GM23338 (cell line): ENCODE measurements around the gene MACF1. TPM values are rescaled to one million over a fixed set of nuclear protein-coding genes. Genes with fewer than 3 reads are reported as not detected.

ENCODE experiments used
- ATAC-seq: fragments of 200-7000 bp; cut with Tn5 transposase; 3 replicates; pipeline ENCODE4 v1.9.1; 2020
- DNase-seq: peaks from one replicate; pipeline ENCODE4 v3.0.0-alpha.2; 2015; ENCODE audit warnings: low spot score
- H2AFZ ChIP-seq: fragments of 200-600 bp; sonication (generic); 2 replicates; pipeline ENCODE4 v1.8.0; 2016; ENCODE audit warnings: antibody characterized with exemption, mild to moderate bottlenecking, moderate library complexity
- H3F3A ChIP-seq: fragments of 200-600 bp; sonication (generic); replicated peaks from 2 replicates; pipeline ENCODE4 v1.8.0; 2017; ENCODE audit warnings: antibody characterized with exemption, mixed run types, low read depth
- H3K27ac ChIP-seq: fragments of 200-600 bp; sonication (generic); 2 replicates; pipeline ENCODE4 v1.6.1; 2016; ENCODE audit warnings: low read depth
- H3K27me3 ChIP-seq: fragments of 200-600 bp; sonication (generic); 2 replicates; pipeline ENCODE4 v1.8.0; 2016; ENCODE audit warnings: mild to moderate bottlenecking, mixed run types, moderate library complexity; ENCODE audit not compliant: insufficient read depth
- H3K36me3 ChIP-seq: fragments of 200-600 bp; sonication (generic); 2 replicates; pipeline ENCODE4 v1.8.0; 2016; ENCODE audit warnings: mild to moderate bottlenecking; ENCODE audit not compliant: insufficient read depth
- H3K4me1 ChIP-seq: fragments of 200-600 bp; sonication (generic); 2 replicates; pipeline ENCODE4 v1.8.0; 2016; ENCODE audit warnings: mild to moderate bottlenecking, moderate library complexity; ENCODE audit not compliant: insufficient read depth
- H3K4me2 ChIP-seq: fragments of 200-600 bp; sonication (generic); 2 replicates; pipeline ENCODE4 v1.7.1; 2017; ENCODE audit warnings: mixed run types
- H3K4me3 ChIP-seq: fragments of 200-600 bp; sonication (generic); 2 replicates; pipeline ENCODE4 v1.6.1; 2016; ENCODE audit warnings: mixed run types
- H3K79me2 ChIP-seq: fragments of 200-600 bp; sonication (generic); replicated peaks from 2 replicates; pipeline ENCODE4 v1.8.0; 2017; ENCODE audit warnings: mild to moderate bottlenecking; ENCODE audit not compliant: insufficient read depth
- H3K9me2 ChIP-seq: fragments of 200-600 bp; sonication (generic); 2 replicates; pipeline ENCODE4 v1.8.0; 2017; ENCODE audit not compliant: insufficient read depth
- H4K20me1 ChIP-seq: fragments of 200-600 bp; sonication (generic); replicated peaks from 2 replicates; pipeline ENCODE4 v1.8.0; 2017; ENCODE audit warnings: mild to moderate bottlenecking; ENCODE audit not compliant: insufficient read depth
- H3K27ac Mint-ChIP-seq: 2 replicates; pipeline ENCODE4 v1.8.0; 2020; ENCODE audit warnings: inconsistent platforms, mild to moderate bottlenecking, moderate library complexity, mixed read lengths
- H3K27me3 Mint-ChIP-seq: 3 replicates; pipeline ENCODE4 v1.8.0; 2022; ENCODE audit warnings: low read depth, mild to moderate bottlenecking, moderate library complexity, mixed read lengths, inconsistent platforms; ENCODE audit not compliant: insufficient read depth, poor library complexity
- H3K36me3 Mint-ChIP-seq: 3 replicates; pipeline ENCODE4 v1.8.0; 2021; ENCODE audit warnings: low read depth, mild to moderate bottlenecking, inconsistent platforms, moderate library complexity, mixed read lengths
- H3K4me1 Mint-ChIP-seq: 3 replicates; pipeline ENCODE4 v1.8.0; 2020; ENCODE audit warnings: mild to moderate bottlenecking, inconsistent platforms, mixed read lengths
- H3K4me3 Mint-ChIP-seq: 3 replicates; pipeline ENCODE4 v1.8.0; 2021; ENCODE audit warnings: moderate library complexity, mild to moderate bottlenecking, inconsistent platforms, mixed read lengths
- H3K9me3 Mint-ChIP-seq: 3 replicates; pipeline ENCODE4 v1.8.0; 2020; ENCODE audit warnings: moderate library complexity, mild to moderate bottlenecking, inconsistent platforms, mixed read lengths
- ETS1 ChIP-seq: IDR thresholded peaks from 2 replicates; pipeline ENCODE4 v1.6.1; 2016; ENCODE audit warnings: antibody characterized with exemption
- EZH2 ChIP-seq: fragments of 200-600 bp; sonication (generic); IDR thresholded peaks from one replicate; pipeline ENCODE4 v1.8.0; 2017; ENCODE audit warnings: antibody characterized with exemption, mild to moderate bottlenecking, low read depth; ENCODE audit not compliant: unreplicated experiment
- JUNB ChIP-seq: IDR thresholded peaks from one replicate; pipeline ENCODE4 v1.6.1; 2016; ENCODE audit warnings: antibody characterized with exemption; ENCODE audit not compliant: unreplicated experiment
- NANOG ChIP-seq: IDR thresholded peaks from 2 replicates; pipeline ENCODE4 v1.6.1; 2016; ENCODE audit warnings: antibody characterized with exemption, borderline replicate concordance
- polyA plus RNA-seq: library from polyadenylated mRNA; unstranded; fragments of >200 nt; fragmentation: Nextera tagmentation; extraction: Ambion mirVana; gene quantifications from 2 replicates; pipeline ENCODE4 v1.2.1, GENCODE V29; 2016
- total RNA-seq: library from RNA; depleted of rRNA; stranded (reverse); fragments of >200 nt; shearing (Covaris generic); gene quantifications from 2 replicates; pipeline ENCODE4 v1.2.3, GENCODE V29; 2014
- TF ChIP-seq, protein P1 (sequence below): IDR thresholded peaks from one replicate; pipeline ENCODE4 v1.6.1; 2018; ENCODE audit warnings: antibody characterized with exemption; ENCODE audit not compliant: unreplicated experiment
- TF ChIP-seq, protein P2 (sequence below): fragments of 250-450 bp; sonication (Bioruptor Pico); IDR thresholded peaks from 2 replicates; pipeline ENCODE4 v1.5.0; 2020; ENCODE audit warnings: mild to moderate bottlenecking, moderate library complexity

Gene MACF1
- total and polyA plus RNA-seq, 2 experiments from 2014 or later = 104 to 399 TPM

DNA sequence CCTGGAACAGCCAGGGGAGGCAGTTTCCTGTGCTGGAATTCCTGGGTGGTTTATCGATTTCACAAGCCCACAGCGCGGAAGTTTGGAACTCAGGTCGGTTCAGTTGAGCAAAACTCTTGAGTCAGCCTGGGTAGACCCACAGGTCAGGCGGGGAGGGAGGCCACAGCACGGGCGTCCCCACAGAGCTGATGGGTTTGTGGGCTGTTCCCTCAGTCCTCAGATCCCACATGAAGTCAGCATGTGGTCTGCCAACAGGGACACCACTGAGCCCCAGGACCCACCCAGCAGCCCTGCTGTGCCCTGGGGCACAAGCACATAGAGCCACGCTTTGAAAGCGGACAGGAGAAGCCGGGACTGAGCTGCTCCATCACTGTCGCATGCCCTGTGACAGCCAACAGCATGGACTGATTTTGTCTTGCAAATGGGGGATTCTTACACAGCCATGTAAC is 304.4 kb downstream of the MACF1 start (continued):
- TF ChIP-seq, protein P1, sequence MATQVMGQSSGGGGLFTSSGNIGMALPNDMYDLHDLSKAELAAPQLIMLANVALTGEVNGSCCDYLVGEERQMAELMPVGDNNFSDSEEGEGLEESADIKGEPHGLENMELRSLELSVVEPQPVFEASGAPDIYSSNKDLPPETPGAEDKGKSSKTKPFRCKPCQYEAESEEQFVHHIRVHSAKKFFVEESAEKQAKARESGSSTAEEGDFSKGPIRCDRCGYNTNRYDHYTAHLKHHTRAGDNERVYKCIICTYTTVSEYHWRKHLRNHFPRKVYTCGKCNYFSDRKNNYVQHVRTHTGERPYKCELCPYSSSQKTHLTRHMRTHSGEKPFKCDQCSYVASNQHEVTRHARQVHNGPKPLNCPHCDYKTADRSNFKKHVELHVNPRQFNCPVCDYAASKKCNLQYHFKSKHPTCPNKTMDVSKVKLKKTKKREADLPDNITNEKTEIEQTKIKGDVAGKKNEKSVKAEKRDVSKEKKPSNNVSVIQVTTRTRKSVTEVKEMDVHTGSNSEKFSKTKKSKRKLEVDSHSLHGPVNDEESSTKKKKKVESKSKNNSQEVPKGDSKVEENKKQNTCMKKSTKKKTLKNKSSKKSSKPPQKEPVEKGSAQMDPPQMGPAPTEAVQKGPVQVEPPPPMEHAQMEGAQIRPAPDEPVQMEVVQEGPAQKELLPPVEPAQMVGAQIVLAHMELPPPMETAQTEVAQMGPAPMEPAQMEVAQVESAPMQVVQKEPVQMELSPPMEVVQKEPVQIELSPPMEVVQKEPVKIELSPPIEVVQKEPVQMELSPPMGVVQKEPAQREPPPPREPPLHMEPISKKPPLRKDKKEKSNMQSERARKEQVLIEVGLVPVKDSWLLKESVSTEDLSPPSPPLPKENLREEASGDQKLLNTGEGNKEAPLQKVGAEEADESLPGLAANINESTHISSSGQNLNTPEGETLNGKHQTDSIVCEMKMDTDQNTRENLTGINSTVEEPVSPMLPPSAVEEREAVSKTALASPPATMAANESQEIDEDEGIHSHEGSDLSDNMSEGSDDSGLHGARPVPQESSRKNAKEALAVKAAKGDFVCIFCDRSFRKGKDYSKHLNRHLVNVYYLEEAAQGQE = no peak
- TF ChIP-seq, protein P2, sequence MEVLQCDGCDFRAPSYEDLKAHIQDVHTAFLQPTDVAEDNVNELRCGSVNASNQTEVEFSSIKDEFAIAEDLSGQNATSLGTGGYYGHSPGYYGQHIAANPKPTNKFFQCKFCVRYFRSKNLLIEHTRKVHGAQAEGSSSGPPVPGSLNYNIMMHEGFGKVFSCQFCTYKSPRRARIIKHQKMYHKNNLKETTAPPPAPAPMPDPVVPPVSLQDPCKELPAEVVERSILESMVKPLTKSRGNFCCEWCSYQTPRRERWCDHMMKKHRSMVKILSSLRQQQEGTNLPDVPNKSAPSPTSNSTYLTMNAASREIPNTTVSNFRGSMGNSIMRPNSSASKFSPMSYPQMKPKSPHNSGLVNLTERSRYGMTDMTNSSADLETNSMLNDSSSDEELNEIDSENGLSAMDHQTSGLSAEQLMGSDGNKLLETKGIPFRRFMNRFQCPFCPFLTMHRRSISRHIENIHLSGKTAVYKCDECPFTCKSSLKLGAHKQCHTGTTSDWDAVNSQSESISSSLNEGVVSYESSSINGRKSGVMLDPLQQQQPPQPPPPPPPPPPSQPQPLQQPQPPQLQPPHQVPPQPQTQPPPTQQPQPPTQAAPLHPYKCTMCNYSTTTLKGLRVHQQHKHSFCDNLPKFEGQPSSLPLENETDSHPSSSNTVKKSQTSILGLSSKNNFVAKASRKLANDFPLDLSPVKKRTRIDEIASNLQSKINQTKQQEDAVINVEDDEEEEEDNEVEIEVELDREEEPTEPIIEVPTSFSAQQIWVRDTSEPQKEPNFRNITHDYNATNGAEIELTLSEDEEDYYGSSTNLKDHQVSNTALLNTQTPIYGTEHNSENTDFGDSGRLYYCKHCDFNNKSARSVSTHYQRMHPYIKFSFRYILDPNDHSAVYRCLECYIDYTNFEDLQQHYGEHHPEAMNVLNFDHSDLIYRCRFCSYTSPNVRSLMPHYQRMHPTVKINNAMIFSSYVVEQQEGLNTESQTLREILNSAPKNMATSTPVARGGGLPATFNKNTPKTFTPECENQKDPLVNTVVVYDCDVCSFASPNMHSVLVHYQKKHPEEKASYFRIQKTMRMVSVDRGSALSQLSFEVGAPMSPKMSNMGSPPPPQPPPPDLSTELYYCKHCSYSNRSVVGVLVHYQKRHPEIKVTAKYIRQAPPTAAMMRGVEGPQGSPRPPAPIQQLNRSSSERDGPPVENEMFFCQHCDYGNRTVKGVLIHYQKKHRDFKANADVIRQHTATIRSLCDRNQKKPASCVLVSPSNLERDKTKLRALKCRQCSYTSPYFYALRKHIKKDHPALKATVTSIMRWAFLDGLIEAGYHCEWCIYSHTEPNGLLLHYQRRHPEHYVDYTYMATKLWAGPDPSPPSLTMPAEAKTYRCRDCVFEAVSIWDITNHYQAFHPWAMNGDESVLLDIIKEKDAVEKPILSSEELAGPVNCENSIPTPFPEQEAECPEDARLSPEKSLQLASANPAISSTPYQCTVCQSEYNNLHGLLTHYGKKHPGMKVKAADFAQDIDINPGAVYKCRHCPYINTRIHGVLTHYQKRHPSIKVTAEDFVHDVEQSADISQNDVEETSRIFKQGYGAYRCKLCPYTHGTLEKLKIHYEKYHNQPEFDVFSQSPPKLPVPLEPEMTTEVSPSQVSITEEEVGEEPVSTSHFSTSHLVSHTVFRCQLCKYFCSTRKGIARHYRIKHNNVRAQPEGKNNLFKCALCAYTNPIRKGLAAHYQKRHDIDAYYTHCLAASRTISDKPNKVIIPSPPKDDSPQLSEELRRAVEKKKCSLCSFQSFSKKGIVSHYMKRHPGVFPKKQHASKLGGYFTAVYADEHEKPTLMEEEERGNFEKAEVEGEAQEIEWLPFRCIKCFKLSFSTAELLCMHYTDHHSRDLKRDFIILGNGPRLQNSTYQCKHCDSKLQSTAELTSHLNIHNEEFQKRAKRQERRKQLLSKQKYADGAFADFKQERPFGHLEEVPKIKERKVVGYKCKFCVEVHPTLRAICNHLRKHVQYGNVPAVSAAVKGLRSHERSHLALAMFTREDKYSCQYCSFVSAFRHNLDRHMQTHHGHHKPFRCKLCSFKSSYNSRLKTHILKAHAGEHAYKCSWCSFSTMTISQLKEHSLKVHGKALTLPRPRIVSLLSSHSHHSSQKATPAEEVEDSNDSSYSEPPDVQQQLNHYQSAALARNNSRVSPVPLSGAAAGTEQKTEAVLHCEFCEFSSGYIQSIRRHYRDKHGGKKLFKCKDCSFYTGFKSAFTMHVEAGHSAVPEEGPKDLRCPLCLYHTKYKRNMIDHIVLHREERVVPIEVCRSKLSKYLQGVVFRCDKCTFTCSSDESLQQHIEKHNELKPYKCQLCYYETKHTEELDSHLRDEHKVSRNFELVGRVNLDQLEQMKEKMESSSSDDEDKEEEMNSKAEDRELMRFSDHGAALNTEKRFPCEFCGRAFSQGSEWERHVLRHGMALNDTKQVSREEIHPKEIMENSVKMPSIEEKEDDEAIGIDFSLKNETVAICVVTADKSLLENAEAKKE = no peak
- TF ChIP-seq JUNB = no peak

DNA sequence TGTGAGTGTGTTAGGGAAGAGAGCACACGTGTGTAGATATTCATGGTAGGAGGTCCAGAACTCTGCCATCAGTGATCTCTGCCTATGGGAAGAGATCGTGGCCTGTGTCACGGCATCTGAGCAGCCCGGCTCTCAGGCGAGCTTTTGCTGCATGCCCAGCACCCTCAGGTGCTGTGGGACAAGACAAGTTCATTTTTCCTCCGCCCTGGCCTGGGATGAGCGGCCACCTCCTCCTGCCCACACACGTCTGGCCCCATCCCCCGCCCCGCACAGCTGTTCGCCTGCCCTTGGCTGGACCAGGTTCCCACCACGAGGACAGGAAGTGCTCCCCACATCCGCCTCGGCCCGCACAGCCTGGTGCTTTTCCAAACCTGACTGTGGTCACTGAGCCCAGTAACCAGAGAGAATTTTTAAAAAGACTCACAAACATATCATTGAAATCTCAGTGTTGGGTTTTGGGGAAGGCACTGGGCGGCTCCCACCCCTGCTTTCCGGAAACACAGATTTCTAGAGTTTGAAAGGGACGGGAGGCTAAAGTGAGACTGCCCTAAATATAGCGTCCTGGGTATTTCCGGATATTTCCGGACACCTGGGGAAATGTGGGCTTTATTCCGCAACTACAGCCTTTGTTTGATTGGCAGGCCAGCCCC is 305.0 kb downstream of the MACF1 start:
- Histone ChIP-seq H3K27ac (no peak overlapping the region), H3K36me3 (no peaks in the 10 kb centered on the region), H3K27me3 (peaks cover 15% of the 10 kb centered on the region), H3K9me2 (no peaks in the 10 kb centered on the region), H3K4me2 (no peak overlapping the region), H3K79me2 (no peaks in the 10 kb centered on the region), H3F3A (no peaks in the 10 kb centered on the region), H3K4me1 (no peaks in the 10 kb centered on the region; the same call in 1 of the 2 replicates), H2AFZ (no peak overlapping the region), H3K4me3 (no peak overlapping the region), H4K20me1 (no peaks in the 10 kb centered on the region)
- Mint-ChIP-seq H3K36me3 (no peaks in the 10 kb centered on the region), H3K9me3 (no peaks in the 10 kb centered on the region), H3K4me3 (no peak overlapping the region), H3K27me3 (peaks cover 12% of the 10 kb centered on the region), H3K27ac (no peak overlapping the region), H3K4me1 (peaks cover 12% of the 10 kb centered on the region; the same call in 2 of the 3 replicates)
- ATAC-seq (no peak), DNase-seq (peak; percentile 28)
- TF ChIP-seq ETS1 (no peak), NANOG (no peak), JUNB (no peak), EZH2 (no peak)
